Parathyroid adenoma (tissue), 2 donors: ENCODE data around the gene UBE4A.

ENCODE experiments used
- H2AFZ ChIP-seq: fragments of 300-600 bp; sonication (generic); one replicate; pipeline ENCODE4 v1.7.0; 2017; ENCODE audit warnings: antibody characterized with exemption, mild to moderate bottlenecking
- H3K27ac ChIP-seq: fragments of 300-600 bp; sonication (generic); one replicate; pipeline ENCODE4 v1.7.0; 2017
- H3K27me3 ChIP-seq: fragments of 300-600 bp; sonication (generic); one replicate; pipeline ENCODE4 v1.7.0; 2017; ENCODE audit warnings: low read length; ENCODE audit not compliant: control insufficient read depth, insufficient read depth
- H3K36me3 ChIP-seq: fragments of 300-600 bp; sonication (generic); one replicate; pipeline ENCODE4 v1.7.0; 2017; ENCODE audit warnings: low read length; ENCODE audit not compliant: control insufficient read depth, insufficient read depth
- H3K4me1 ChIP-seq: fragments of 300-600 bp; sonication (generic); one replicate; pipeline ENCODE4 v1.7.0; 2017; ENCODE audit warnings: control low read depth
- H3K4me2 ChIP-seq: fragments of 300-600 bp; sonication (generic); one replicate; pipeline ENCODE4 v1.7.0; 2017; ENCODE audit warnings: low read length
- H3K4me3 ChIP-seq: fragments of 300-600 bp; sonication (generic); one replicate; pipeline ENCODE4 v1.7.0; 2017; ENCODE audit warnings: low read depth, low read length
- H3K79me2 ChIP-seq: fragments of 300-600 bp; sonication (generic); one replicate; pipeline ENCODE4 v1.7.0; 2017; ENCODE audit warnings: control low read depth
- H3K9ac ChIP-seq: fragments of 300-600 bp; sonication (generic); one replicate; pipeline ENCODE4 v1.7.0; 2017; ENCODE audit warnings: mild to moderate bottlenecking
- H3K9me3 ChIP-seq: fragments of 300-600 bp; sonication (generic); one replicate; pipeline ENCODE4 v1.7.0; 2017; ENCODE audit warnings: low read length; ENCODE audit not compliant: control insufficient read depth
- TF ChIP-seq, protein P1 (sequence below): fragments of 300-600 bp; sonication (generic); IDR thresholded peaks from one replicate; pipeline ENCODE4 v1.7.0; 2017; ENCODE audit warnings: antibody characterized with exemption, mild to moderate bottlenecking
- donor health status: primary hyperparathyroidism.

UBE4A gene

DNA sequence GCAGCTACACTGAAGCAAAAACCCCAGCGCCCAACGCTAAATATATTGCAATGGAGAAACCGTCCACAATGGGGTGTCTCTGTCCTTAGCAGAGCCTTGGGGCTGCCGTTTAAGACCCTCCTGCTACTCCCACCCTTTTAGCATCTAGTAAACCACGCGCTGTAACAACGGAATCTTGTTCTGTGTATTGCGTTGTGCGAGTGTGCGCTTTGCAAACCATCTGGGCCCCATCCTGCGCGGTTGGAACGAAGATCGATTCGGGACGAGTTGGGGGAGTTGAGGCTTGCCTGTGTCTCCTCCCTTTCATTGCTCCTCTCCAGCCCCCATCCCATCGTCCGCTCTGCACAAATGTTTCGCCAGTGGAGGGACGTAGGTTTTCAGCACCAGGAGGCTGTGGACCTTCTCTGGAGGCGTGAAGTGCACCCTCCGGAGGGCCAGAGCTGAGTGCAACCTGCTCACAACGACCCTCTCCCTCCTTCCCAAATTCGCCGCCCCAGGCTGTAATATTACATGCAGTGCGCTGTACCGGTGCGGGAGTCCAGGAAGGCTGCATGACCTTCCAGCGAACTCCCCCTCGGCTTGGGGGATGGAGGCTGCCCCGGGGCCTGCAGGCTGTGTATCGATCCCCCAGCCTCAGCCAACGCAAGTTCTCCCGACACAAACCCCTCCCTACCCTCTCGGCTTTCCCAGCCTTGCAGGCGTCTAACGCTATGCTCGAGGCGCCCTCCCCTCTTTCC is 75.3 kb downstream of the UBE4A start:
- Histone ChIP-seq H3K27ac (no peak overlapping the region), H3K9ac (no peak overlapping the region), H3K27me3 (no peaks in the 10 kb centered on the region), H2AFZ (peak overlapping the region; percentile 84), H3K9me3 (no peaks in the 10 kb centered on the region), H3K4me1 (no peaks in the 10 kb centered on the region), H3K4me3 (peak overlapping the region; percentile 63), H3K4me2 (peak overlapping the region; percentile 78), H3K79me2 (peaks cover 5% of the 10 kb centered on the region), H3K36me3 (no peaks in the 10 kb centered on the region)
- TF ChIP-seq, protein P1, sequence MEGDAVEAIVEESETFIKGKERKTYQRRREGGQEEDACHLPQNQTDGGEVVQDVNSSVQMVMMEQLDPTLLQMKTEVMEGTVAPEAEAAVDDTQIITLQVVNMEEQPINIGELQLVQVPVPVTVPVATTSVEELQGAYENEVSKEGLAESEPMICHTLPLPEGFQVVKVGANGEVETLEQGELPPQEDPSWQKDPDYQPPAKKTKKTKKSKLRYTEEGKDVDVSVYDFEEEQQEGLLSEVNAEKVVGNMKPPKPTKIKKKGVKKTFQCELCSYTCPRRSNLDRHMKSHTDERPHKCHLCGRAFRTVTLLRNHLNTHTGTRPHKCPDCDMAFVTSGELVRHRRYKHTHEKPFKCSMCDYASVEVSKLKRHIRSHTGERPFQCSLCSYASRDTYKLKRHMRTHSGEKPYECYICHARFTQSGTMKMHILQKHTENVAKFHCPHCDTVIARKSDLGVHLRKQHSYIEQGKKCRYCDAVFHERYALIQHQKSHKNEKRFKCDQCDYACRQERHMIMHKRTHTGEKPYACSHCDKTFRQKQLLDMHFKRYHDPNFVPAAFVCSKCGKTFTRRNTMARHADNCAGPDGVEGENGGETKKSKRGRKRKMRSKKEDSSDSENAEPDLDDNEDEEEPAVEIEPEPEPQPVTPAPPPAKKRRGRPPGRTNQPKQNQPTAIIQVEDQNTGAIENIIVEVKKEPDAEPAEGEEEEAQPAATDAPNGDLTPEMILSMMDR: no peak

DNA sequence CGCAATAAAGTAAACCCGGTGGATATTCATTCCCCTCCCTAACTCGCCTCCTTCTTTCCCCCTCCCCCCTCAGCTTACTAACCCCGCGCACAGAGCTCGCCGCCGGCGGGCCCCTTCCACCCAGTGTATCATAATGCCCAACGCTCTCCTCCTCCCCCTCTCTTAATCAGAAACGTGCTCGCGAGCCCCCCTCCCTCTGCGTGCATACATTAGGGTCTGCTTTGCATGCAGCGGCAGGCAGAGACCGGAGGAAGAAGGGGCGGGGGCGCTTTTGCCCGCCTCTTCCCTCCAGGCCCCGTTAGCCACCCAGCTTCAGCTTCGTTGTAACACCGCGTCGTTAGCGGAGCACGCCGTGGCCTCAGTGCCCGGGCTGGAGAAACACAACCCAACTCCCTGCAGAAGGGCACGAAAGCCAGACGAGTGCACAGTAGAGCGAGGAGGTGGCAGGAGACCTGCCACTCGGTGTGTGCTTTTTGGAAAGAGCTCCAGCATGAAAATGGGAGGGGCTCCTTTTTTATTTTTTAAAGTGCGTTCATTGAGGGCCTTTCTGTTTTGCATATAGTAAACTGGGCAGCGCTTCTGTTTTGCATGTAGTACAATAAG is 76.0 kb downstream of the UBE4A start:
- Histone ChIP-seq H3K27ac (peak overlapping the region; percentile 81), H3K27me3 (no peaks in the 10 kb centered on the region), H3K79me2 (peaks cover 8% of the 10 kb centered on the region), H3K9me3 (no peaks in the 10 kb centered on the region), H3K4me2 (peak overlapping the region; percentile 78), H3K4me3 (peak overlapping the region; percentile 63), H3K4me1 (no peaks in the 10 kb centered on the region), H2AFZ (peak overlapping the region; percentile 84), H3K36me3 (no peaks in the 10 kb centered on the region), H3K9ac (no peak overlapping the region)
- TF ChIP-seq, protein P1: no peak

DNA sequence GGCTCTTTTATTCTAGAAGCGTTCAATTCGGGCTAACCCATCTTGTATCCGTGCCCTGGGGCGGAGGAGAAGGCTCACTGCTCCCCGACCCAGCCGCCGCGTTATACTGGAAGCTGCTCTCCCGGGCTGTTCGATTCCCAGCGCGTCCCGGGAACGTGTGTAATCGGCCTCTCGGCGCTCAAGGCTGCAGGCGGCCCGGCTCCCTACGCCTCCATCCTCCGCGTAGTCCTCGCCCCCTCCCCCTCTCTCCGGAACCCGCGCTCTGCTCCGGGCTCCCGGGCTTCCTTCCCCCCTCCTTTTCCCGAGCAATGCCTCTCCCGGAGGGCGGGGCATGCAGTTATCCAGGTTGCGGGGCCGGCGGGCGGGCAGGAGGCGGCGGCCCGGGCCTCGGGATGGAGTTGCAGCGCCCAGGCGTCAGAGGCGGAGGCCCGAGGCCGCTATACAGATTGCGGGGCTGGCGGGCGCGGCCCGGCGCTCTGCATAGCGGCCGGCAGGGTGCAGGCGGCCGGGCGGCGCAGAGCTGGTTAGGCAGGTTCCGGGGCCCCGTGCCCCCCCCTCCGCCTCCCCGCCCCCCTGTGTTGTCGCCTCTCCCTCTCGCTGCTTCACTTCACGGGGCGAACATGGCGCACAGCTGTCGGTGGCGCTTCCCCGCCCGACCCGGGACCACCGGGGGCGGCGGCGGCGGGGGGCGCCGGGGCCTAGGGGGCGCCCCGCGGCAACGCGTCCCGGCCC is 76.7 kb downstream of the UBE4A start, which contains the start of gene KMT2A:
KMT2A (plus strand) TSS at position 600 of the 732 bp plus-strand sequence; CDS start at position 621, 21 bp downstream.
- H3K79me2 ChIP-seq: peaks cover 12% of the 10 kb centered on the region
- no peaks in the 10 kb centered on the region for H3K27me3 ChIP-seq
- H3K4me2 ChIP-seq: peak within 1 kb of the TSS; percentile 85
- no peaks in the 10 kb centered on the region for H3K36me3 ChIP-seq
- TF ChIP-seq, protein P1: no peak
- H3K4me3 ChIP-seq: peak within 1 kb of the TSS; percentile 72
- peak within 1 kb of the TSS; percentile 81 for H3K27ac ChIP-seq
- H3K9me3 ChIP-seq: no peaks in the 10 kb centered on the region
- no peaks in the 10 kb centered on the region for H3K4me1 ChIP-seq
- peak within 1 kb of the TSS; percentile 84 for H2AFZ ChIP-seq
- no peak within 1 kb of the TSS for H3K9ac ChIP-seq

DNA sequence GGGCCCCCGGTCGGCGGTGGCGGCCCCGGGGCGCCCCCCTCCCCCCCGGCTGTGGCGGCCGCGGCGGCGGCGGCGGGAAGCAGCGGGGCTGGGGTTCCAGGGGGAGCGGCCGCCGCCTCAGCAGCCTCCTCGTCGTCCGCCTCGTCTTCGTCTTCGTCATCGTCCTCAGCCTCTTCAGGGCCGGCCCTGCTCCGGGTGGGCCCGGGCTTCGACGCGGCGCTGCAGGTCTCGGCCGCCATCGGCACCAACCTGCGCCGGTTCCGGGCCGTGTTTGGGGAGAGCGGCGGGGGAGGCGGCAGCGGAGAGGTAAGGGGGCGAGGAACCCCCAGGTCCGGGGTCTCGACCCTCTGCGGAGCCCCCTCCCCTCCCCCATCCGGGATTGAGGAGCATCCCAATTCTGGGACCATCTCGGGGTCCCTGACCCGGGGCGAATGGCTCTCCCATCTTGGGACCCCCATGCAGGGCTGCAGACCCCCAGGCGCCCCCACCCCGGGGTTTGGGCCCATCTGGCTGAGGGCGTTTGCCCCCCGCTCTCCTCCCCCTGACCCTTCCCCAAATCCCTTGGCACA is 77.3 kb downstream of the UBE4A start:
- peaks cover 13% of the 10 kb centered on the region for H3K79me2 ChIP-seq
- H3K4me2 ChIP-seq: peak overlapping the region; percentile 85
- TF ChIP-seq, protein P1: no peak
- H3K9ac ChIP-seq: no peak overlapping the region
- peak overlapping the region; percentile 78 for H3K27ac ChIP-seq
- H3K36me3 ChIP-seq: no peaks in the 10 kb centered on the region
- no peaks in the 10 kb centered on the region for H3K9me3 ChIP-seq
- peak overlapping the region; percentile 72 for H3K4me3 ChIP-seq
- peak overlapping the region; percentile 60 for H2AFZ ChIP-seq
- H3K27me3 ChIP-seq: no peaks in the 10 kb centered on the region
- no peaks in the 10 kb centered on the region for H3K4me1 ChIP-seq
